Urinary bladder (tissue), 4 donors: Measurements from ENCODE around the gene TSPAN2. TPM values are rescaled to one million over a fixed set of nuclear protein-coding genes. Genes with fewer than 3 reads are reported as not detected.

Source experiments
- DNase-seq: peaks from one replicate; pipeline ENCODE4 v3.0.0-alpha.2; 2015; ENCODE audit errors: extremely low spot score
- H3K27ac ChIP-seq: one replicate; pipeline ENCODE4 v1.5.1; 2013; ENCODE audit warnings: low read depth, mild to moderate bottlenecking, moderate library complexity
- H3K36me3 ChIP-seq: one replicate; pipeline ENCODE4 v1.6.1; 2013; ENCODE audit warnings: mild to moderate bottlenecking, moderate library complexity; ENCODE audit not compliant: insufficient read depth
- H3K4me1 ChIP-seq: one replicate; pipeline ENCODE4 v1.6.1; 2013; ENCODE audit warnings: mild to moderate bottlenecking, moderate library complexity; ENCODE audit not compliant: insufficient read depth
- H3K4me3 ChIP-seq: one replicate; pipeline ENCODE4 v1.5.1; 2013; ENCODE audit warnings: low read depth, low read length
- WGBS: extraction: QIAGEN DNeasy Blood & Tissue Kit; methylation state at CpG from one replicate; pipeline ENCODE4 v1.1.7; 2013; 5-methylcytosine and 5-hydroxymethylcytosine counted together
- polyA plus RNA-seq: library from polyadenylated mRNA; stranded (reverse); fragments of 200-250 nt; gene quantifications from one replicate; pipeline ENCODE4 v1.2.3, GENCODE V29; 2013
- total RNA-seq: library from RNA; depleted of rRNA; stranded (reverse); fragments of >200 nt; gene quantifications from one replicate; pipeline ENCODE4 v1.2.3, GENCODE V29; 2014
- donor health status: healthy with polysubstance abuse.
- donor health status: healthy.

Gene TSPAN2
- total and polyA plus RNA-seq, 2 donors, result 51.1 to 55.4 TPM

DNA sequence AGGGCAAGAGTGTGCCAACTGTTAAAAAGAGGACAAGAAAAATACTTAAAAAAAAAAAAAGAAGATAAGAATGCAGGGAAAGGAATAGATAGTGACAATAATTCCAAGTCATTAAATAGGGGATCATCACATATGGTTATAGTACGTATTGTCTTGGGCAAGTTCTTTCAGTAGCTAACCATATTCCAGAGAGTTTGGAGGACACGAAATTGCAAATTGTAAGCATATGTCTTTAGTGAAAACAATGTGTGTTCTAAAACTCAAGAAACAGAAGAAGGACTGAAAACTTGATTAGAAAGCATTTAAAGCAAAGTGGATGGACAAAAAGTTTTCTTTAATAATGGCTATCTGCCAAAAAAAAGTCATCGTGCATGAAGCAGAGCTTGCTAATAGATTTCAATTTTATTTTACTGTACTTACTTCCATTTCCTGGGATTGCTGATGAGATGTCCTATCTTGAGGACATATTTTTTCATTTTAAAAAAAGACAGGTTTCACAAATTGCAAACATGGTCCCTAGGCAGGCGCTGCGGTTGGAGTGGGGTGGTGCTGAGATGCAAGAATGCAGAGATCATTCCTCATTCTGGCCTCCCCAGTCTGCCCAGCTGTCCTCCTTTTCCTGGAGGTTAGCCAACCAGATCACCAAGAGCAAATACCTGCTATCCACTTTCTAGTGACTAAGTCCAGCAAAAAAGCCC is 11.9 kb downstream of the TSPAN2 start:
- no peak for DNase-seq
- H3K27ac ChIP-seq, result no peak overlapping the region
- no peaks in the 10 kb centered on the region for H3K4me1 ChIP-seq
- H3K36me3 ChIP-seq, result no peaks in the 10 kb centered on the region
- no peak overlapping the region for H3K4me3 ChIP-seq
- WGBS, result 75% methylated on average over 5 of the region's 5 CpGs

DNA sequence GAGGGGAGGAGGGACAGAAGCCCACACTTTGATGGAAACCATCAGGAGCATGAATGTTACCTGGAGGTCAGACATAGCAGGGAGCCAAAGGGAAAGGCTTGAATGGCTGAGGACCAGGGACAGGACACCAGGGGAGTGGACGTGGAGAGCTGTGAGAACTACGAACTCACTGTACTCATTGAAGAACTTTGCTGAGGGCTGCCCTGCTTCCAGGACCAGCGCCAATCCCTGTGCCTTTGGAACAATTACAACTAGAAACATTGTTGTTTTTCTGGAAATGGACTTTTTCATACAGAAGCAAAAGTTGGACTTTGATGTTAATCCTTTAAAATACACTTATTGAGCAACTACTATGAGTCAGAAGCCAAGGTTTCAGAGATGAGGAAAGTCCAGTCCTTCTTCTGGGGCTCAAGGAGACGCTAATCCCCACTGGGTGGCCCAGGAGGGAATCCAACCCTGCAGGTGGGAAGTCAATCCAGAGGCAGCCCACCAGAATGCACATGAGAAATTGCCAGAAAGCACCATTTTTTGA is 12.9 kb downstream of the TSPAN2 start:
- 76% methylated on average over 4 of the region's 4 CpGs for WGBS
- Histone ChIP-seq H3K36me3 (no peaks in the 10 kb centered on the region), H3K4me1 (no peaks in the 10 kb centered on the region), H3K27ac (no peak overlapping the region), H3K4me3 (no peak overlapping the region)
- no peak for DNase-seq

DNA sequence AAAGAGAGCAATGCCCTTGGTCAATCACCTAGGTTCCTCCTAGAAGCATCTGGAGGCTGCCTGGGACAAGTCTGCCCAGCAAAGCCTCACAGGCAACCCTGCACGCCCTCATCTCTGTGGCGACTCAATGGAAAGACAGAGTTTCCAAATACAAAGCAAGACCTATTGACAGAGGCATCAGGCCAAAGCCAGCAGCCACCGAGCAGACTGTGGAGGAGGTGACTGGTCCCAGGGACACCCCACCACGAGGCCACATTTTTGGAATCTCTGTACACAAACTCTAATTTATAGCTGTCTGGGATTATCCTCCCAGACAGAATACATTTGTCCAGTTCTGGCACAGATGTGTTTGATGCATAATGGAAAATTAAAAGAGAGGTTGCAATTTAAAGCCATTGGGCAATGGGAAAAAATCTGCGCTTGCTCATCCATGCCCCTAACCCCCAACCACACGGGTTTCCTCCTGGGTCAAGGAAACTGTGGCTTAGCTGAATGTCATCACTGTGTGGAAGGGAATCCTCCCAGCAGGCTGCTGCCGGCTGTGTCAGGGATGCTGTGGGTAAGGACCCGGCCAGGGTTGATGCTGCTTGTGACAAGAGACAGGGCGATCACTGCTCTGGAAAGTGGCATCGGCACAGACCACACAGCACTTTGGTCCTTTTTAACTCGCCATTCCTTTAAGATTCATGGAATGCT is 14.3 kb downstream of the TSPAN2 start:
- no peaks in the 10 kb centered on the region for H3K36me3 ChIP-seq
- no peaks in the 10 kb centered on the region for H3K4me1 ChIP-seq
- DNase-seq, result no peak
- 48% methylated on average over 11 of the region's 11 CpGs for WGBS
- no peak overlapping the region for H3K4me3 ChIP-seq
- no peak overlapping the region for H3K27ac ChIP-seq

DNA sequence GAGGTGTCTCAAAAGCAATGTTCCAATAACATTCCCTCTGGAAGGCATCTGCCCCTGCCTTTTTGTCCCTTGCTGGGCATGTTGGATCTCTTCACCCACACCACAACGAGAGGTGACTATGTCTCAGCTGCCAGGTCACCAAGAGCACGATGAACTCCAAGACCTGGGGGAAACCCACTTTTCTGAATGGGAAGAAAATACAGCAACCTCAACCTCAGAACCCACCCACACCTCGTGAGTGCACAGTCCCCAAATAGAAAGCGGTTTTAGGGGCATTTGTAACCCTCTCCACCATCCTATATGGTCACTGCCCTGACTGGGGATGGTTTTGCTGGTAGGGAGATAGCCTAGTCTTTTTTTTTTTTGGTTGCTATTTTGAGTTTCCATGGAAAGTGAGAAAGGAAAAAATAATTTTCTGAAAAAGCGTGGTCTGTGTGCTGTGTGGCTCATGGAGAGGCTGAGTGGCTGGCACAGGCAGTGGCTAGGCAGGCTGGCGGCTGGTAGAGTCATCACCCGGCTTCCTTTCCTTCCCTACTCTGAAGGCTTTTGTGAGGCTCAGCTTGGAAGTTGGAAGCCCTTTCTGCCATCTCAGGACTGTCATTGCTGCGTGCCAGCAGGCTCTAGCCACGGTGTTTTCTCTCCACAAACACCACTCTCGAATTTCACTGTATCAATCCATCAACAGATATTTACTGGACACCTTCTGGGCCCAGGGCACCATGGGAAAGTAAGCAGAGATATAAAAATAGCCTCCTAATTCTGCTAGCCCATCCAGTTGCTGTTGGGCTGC is 15.8 kb downstream of the TSPAN2 start:
- DNase-seq, result no peak
- WGBS, result 63% methylated on average over 10 of the region's 10 CpGs
- H3K36me3 ChIP-seq, result no peaks in the 10 kb centered on the region
- H3K4me1 ChIP-seq, result no peaks in the 10 kb centered on the region
- H3K27ac ChIP-seq, result no peak overlapping the region
- H3K4me3 ChIP-seq, result no peak overlapping the region

DNA sequence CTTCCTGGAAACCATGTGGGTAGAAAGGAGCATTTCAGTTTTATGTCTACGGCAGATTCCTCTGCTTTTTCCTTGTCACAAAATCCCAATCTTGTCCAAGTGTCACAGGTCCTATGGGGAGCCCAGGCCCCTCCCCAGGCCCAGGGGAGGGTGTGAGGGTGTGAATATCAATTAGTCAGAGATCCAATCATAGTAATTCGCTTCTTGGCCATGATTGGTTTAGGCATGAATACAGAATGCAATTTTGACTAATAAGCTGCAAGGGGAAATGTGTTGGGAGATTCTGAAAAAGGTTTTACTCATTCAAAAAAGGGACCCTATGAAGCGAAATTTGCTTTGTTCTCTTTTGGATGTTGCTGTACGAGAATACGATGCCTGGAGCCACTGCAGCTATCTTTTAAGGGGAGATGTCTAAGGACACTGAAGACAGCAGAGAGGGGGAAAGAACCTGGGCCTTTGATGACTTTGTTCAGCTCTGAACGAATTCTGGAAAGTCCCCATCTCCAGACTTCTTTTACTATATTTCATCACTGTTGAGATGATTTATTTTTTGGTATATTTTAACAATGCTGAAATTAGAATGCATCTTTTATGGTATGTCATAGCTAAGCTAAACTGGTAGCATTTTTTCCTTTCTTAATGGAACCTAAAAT is 18.2 kb downstream of the TSPAN2 start:
- peaks cover 4% of the 10 kb centered on the region for H3K4me1 ChIP-seq
- WGBS, result 75% methylated on average over 6 of the region's 6 CpGs

DNA sequence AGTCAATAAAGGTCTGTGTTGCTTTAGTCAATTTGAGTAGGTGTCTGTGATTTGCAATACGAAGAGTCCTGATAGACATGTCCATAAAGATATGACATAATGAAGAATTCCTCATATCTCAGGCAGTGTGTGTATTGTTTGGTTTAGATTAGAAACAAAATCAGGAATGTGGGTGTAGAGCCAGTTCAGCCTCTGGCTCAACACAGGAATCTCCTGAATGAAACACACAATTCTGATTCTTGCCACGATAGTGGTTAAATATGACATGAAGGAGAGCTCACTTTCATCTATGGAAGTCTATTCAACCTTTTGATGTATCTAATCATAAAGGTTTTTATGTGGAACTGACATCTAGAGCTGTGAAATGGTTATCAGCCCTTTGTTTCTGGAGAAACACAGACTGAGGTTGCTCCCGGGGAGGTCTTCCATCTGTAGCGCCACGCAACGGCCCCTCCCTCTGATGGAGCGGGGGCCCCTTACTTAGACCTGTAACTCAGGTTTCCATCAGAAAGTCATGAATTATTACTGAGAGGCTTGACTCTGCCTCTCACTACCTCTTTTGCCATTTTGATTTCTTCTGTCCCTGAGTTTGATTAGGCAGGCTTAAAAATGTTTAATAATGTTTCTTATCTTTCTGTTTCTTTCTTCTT is 19.5 kb downstream of the TSPAN2 start:
- Histone ChIP-seq H3K36me3 (no peaks in the 10 kb centered on the region), H3K4me3 (no peak overlapping the region), H3K4me1 (peaks cover 4% of the 10 kb centered on the region), H3K27ac (no peak overlapping the region)
- DNase-seq, result no peak
- WGBS, result 40% methylated on average over 7 of the region's 7 CpGs

More for the DNA sequence above, 18.2 kb downstream of the TSPAN2 start:
- Histone ChIP-seq H3K36me3 (no peaks in the 10 kb centered on the region), H3K27ac (no peak overlapping the region), H3K4me3 (no peak overlapping the region)
- no peak for DNase-seq

DNA sequence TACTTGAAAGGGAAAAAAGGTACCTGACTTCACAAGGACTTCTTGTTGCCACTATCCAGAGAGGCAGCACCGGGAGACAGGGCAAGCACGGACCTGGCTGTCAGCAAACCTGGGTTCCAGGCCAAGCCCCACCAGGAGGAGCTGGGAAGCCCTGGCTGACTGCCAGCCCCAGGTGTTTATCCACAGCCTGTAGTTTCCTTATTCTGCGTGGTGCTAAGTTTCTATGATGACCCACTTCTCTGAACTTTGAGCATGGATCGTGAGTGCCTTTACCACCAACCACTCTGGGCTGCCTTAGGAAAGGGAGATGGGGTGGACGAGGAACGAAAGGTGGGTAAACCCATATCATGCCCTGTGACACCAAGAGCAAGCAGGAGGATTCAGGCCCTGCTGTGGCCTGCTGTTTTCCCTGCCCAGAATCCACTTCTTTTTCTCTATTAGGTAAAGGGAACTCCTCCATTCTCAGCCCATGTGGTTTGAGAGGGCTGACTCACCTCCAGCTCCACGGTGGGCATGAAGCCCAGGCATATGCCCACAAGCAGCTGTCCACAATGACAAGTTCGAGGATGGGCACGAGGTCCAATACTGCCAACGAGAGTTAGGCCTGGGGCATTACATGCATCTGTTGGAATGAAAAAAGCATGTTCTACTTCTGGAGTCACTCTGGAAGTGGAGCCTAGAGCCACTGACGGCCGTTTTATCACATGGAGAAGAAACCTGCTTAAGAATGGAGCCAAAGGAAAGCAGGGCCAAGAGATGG is 20.3 kb downstream of the TSPAN2 start:
- Histone ChIP-seq H3K4me1 (peaks cover 4% of the 10 kb centered on the region), H3K27ac (peak overlapping the region; percentile 61), H3K4me3 (no peak overlapping the region), H3K36me3 (no peaks in the 10 kb centered on the region)
- no peak for DNase-seq
- WGBS, result 52% methylated on average over 12 of the region's 12 CpGs

DNA sequence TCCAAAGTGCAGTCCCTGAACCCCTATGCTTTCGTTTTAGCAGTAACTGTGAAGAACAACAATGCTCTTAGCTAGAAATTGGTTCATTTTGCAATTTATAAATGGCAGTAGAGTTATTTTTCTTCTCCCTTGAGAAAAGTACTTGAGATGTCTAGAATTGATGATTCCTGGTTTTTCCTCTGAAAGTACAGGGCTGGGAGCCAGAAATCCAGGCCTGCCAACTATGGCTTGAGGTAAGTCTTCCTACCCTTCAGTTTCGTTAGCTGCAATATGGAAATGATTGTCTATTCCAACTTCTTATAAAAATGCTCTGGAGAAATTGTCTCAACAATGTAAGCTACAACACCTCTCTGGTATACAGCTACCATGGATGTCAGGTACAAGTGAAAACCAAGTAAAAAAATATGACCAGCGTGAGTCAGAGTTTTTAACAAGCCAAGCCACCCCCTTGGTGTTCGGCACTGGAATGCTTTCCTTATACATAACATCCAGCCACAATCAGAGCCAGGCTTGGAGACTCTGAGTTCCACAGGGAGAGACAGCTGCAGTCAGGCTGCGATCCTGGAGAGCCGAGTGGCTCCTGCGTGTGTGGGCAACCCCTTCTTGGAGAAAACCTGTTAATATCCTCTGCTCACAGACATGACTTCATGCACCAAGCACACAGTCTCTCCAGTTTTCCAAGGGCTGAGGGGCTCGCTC is 22.0 kb downstream of the TSPAN2 start:
- peaks cover 4% of the 10 kb centered on the region for H3K4me1 ChIP-seq
- H3K4me3 ChIP-seq, result no peak overlapping the region
- WGBS, result 53% methylated on average over 8 of the region's 8 CpGs
- no peak for DNase-seq
- no peaks in the 10 kb centered on the region for H3K36me3 ChIP-seq
- peak overlapping the region; percentile 84 for H3K27ac ChIP-seq

DNA sequence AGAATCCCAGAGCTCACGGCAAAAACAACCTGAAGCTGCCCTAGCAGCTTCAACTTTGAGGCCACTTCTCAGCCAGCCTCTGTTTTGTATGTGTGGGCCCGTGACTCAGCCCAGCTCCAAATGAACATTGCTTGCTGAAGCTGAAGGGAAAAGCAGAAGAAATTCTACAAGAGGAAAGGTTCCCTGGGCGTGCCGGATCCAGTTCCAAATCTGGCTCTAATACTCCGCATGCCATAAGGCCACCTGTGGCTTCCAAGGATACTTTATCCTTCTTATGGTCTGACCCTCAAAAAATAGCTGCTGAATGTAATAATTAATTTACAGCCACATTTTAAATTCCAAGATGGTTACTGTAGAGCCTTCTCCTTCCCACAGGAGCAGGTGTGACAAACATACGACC is 24.3 kb downstream of the TSPAN2 start:
- H3K36me3 ChIP-seq, result no peaks in the 10 kb centered on the region
- DNase-seq, result no peak
- H3K27ac ChIP-seq, result no peak overlapping the region
- H3K4me3 ChIP-seq, result no peak overlapping the region
- H3K4me1 ChIP-seq, result peaks cover 4% of the 10 kb centered on the region
- 84% methylated on average over 6 of the region's 6 CpGs for WGBS

DNA sequence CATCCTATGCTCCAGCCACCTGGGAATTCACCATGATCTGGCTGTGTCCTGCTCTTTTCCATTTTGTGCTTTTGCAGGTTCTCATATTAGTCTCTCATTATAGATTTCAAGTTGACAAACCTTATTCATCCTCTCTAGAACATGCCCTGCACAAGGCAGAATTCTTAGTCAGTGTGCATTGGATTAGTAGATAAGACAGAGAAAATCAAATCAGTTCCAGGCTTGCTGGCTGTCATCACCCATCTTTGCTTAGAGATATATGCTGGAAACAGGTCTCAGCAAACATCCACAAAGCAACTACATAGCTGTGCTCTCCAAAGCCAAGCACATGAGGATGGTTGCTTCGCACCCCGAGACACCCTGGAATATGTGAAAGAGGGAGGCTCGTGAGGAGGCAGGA is 24.8 kb downstream of the TSPAN2 start:
- H3K4me3 ChIP-seq, result no peak overlapping the region
- no peak for DNase-seq
- 70% methylated on average over 3 of the region's 3 CpGs for WGBS
- no peaks in the 10 kb centered on the region for H3K36me3 ChIP-seq
- H3K4me1 ChIP-seq, result peaks cover 4% of the 10 kb centered on the region
- no peak overlapping the region for H3K27ac ChIP-seq

DNA sequence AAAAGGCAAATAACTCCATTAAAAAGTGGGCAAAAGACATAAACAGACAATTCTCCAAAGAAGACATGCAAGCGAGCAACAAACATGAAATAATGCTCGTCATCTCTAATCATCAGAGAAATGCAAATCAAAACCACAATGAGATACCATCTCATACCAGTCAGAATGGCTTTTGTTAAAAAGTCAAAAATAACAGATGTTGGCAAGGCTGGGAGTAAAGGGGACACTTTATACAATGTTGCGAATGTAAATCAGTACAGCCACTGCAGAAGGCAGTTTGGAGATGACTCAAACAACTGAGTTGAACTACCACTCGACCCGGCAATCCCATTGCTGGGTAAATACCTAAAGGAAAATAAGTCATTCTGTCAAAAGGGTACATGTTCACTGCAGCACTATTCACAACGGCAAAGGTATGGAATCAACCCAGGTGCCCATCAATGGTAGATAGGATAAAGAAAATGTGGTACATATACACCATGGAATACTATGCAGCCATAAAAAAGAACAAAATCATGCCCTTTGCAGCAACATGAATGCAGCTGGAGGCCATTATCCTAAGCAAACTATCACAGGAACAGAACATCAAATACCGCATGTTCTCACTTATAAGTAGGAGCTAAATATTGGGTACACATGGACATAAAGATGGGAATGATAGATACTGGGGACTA is 25.9 kb downstream of the TSPAN2 start:
- no peaks in the 10 kb centered on the region for H3K36me3 ChIP-seq
- H3K4me3 ChIP-seq, result no peak overlapping the region
- H3K27ac ChIP-seq, result no peak overlapping the region
- WGBS, result 79% methylated on average over 7 of the region's 7 CpGs
- DNase-seq, result no peak
- peaks cover 4% of the 10 kb centered on the region for H3K4me1 ChIP-seq
